Cerebellar nuclear complex (tissue), 1 donor: ENCODE data around the gene AP3S1.
"Not testable (repeated sequence)": the region's sequence is repeated elsewhere in the genome, so short reads cannot be mapped to it uniquely, and the experiment has no call there.

Experiments used
- DNase-seq, 2 experiments: peaks; one replicate each; lab custom pipeline; 2025; lab: John Stamatoyannopoulos, UW

Gene AP3S1

DNA sequence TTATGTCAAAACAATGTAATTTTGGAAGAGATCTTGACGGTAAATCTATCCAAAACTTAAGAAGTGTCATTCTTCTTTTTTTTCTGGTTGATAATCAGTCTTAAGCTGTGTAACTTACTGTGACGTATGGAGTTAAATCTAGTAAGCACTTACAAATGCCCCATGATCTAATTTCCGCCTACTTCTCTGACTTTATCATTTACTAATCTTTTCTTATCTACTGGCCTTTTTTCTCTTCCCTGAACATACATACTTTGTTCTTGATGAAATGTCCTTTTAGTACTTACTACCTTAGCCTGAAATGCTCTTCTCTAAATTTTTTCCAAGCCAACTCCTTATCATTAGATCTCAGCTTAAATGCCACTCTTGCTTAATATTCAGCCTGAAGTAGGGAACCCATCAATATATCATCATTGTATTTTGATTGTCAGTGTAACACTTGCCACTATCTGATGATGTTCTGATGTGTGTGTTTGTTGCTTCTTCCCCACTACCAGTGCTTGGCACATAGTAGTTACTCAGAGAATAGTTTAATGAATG is 27.6 kb downstream of the AP3S1 start:
- no peak for DNase-seq

DNA sequence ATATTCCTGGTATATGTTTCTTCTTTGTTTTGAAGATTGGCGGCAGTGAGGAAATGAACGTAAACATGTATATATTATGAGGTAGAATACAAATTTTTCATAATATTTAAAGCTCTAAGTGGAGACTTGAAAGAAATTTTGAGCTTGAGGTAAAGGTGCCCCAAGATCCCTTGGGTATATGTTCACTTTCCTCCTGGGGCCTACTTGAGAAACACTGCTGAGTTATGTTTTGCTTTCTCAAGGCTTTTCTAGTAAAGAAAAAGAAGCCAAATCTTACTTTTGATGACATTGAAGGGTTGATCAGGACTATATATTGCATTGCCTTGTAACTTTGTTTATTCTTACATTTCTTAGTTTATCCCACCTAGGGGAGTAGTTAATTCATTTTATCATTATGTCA is 30.7 kb downstream of the AP3S1 start:
- DNase-seq, result no peak

DNA sequence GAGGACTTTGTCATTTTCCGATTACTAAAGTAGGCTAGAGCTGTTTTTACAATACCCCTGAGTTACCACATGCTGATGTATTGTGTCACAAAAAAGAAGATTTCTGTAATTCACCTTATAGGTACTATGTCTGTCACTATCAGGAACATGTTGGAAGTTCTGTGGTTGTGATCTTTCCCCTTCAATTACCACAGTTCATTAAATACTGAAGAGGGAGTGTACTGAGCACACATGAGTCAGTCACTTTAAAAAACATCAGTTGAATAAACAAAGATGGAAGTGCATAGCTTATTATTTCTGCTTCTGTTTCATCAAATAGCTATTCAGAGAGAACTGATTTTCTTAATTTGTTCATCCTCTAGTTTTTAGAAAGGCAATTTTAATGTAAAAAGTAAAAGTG is 31.7 kb downstream of the AP3S1 start:
- no peak for DNase-seq

GRCh38 chr5:115875447-115875846 is 33.7 kb downstream of the AP3S1 start:
- no peak for DNase-seq

- not testable (repeated sequence) for DNase-seq
Measured at GRCh38 chr5:115877342-115877741, 35.6 kb downstream of the AP3S1 start.

- not testable (repeated sequence) for DNase-seq
Measured at GRCh38 chr5:115882434-115882833, 40.7 kb downstream of the AP3S1 start.

DNA sequence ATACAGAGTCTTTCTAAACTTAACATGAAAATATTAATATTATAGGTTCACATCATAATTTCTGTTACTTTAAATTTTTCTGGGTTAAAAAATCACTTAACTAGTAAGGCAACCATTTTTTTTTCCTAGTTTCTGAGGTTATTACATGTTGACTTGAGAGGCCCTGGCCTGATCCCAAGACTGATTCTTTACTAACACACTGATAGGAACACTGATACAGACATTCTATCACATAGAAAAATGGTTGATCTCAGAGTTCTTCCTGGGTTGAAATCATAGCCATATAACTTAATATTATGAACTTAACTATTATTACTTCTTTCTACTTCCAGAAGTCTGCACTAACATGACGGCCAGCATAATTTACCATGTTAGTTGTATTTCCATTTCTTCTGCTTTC is 43.0 kb downstream of the AP3S1 start:
- no peak for DNase-seq

- not testable (repeated sequence) for DNase-seq
Measured at GRCh38 chr5:115885208-115885607, 43.5 kb downstream of the AP3S1 start.

DNA sequence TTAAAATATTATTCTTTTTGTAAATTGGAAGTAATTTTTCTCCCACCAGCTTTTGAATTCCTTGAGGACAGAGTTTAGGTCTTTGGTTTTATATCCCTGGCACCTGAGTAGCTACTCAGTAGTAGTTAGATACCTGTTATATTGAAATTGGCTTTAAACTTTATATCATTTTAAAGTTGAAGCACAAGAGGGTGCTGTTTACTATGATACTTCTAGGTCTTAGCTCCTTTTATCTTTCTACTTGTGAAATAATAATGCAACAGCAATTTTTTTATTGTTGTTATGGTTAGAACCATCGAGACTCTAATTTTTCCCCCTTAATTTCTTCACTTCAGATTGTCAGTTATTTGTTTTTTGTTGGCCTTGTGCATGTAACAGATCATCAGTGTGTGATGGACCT is 46.3 kb downstream of the AP3S1 start:
- DNase-seq, result no peak

DNA sequence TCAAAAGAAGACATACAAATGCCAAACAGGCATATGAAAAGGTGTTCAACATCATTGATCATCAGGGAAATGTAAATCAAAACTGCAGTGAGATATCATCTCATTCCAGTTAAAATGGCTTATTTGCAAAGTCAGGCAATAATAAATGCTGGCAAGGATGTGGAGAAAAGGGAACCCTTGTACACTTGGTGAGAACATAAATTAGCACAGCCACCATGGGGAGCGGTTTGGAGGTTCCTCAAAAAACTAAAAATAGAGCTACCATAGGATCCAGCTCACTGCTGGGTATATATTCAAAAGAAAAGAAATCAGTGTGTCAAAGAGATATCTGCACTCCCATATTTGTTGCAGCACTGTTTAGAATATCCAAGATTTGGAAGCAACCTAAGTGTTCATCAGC is 50.3 kb downstream of the AP3S1 start:
- DNase-seq, result no peak

- DNase-seq, result no peak
Measured at GRCh38 chr5:115894342-115894741, 52.6 kb downstream of the AP3S1 start.

DNA sequence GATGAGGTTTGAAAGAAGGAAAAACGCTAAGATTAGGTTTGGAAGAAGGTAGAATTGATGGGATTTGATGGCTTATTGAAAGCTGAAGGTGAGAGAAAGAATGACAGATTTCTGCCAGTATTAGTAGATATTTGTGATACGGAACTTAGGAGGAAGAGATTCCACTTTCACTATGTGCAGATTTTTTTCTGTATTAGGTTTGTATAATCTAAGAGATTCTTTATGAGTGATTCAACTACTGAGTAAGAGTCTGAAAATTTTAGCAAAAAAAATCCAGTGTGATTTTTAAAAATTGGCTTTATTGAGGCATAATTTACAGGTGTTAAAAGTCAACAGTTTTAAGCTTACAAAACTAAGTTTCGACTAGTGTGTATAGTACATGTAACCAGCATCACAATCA is 54.1 kb downstream of the AP3S1 start:
- no peak for DNase-seq

GRCh38 chr5:115898656-115899055 is 56.9 kb downstream of the AP3S1 start:
- DNase-seq, result no peak

DNA sequence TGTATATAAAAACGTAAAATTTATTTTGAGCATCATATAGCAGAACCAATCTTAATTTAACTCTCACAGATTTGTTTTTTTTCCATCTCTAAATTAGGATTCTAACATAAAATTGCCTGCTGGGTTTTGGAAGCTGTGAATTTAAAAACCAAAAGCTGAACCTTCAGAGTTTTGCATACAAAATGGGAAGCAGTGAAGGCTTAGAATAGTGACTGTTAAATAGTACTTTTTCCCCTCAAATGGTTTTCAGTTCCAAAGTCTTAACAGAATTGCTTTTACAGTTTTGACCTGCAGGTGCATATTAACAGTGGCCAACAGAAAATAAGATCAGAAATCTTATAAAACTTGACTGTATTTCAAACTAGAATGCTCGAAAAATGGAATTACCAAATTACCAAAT is 65.4 kb downstream of the AP3S1 start:
- no peak for DNase-seq

DNA sequence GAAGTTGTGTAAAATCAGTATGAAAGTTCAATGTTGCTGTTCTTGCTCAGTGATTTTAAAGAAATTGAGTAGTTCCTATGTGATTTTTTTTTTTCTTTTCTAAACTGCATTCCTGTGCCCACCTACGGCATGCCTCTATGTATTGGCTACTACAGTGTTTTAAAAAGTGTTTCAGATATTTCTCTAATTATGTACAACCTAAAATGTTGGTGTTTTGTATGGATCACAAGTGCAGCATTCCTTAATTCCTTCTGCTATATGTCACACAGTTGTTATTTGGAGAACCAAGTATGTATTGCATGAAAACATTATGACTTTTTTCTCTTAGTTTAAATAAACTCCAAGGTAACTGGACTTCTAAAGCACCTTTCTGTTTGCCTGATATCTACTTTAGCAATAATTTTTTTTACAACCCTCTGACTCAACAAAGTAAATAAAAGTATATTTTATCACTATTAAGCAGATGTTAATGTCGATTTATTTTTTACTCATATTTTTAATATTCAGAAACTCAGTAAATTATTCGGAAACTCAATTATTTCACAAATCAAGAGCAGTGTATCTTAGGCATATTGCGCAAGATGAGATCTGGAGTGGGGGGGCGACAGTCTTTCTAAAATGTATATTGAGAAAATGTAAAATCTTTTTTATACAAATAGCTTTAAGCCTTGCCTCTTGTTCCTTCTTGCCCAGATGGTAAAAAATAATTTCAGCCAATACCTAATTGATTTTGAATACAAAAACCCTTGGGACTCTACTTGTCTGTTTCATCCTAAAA is 72.1 kb downstream of the AP3S1 start:
- not testable (repeated sequence) for DNase-seq

DNA sequence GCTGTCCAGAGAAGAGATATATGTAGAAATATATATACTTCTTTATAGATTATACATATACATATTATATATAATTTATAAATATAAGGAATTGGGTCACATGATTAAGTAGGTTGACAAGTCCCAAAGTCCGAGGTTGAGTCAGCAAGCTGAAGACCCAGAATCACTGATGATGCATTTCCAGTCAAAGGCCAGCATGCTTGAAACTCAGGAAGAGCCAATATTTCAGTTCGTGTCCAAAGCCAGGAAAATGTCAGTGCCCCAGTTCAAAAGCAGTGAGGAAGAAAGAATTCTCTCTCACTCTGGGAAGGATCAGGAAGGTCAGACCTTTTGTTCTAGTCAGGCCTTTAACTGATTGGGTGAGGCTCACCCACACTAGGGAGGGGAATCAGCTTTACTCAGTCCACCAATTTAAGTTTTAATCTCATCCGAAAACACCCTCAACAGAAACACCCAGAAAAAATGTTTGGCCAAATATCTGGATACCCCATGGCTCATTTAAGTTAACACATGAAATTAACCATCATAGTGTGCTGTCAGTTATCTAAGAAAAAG is 78.5 kb downstream of the AP3S1 start:
- no peak for DNase-seq

GRCh38 chr5:115928578-115929407 is 87.1 kb downstream of the AP3S1 start:
- not testable (repeated sequence) for DNase-seq

GRCh38 chr5:115930171-115930570 is 88.4 kb downstream of the AP3S1 start:
- DNase-seq, result not testable (repeated sequence)

- DNase-seq, result no peak
Measured at GRCh38 chr5:115930630-115931337, 89.0 kb downstream of the AP3S1 start.

- no peak for DNase-seq
Measured at GRCh38 chr5:115932991-115933390, 91.3 kb downstream of the AP3S1 start.

DNA sequence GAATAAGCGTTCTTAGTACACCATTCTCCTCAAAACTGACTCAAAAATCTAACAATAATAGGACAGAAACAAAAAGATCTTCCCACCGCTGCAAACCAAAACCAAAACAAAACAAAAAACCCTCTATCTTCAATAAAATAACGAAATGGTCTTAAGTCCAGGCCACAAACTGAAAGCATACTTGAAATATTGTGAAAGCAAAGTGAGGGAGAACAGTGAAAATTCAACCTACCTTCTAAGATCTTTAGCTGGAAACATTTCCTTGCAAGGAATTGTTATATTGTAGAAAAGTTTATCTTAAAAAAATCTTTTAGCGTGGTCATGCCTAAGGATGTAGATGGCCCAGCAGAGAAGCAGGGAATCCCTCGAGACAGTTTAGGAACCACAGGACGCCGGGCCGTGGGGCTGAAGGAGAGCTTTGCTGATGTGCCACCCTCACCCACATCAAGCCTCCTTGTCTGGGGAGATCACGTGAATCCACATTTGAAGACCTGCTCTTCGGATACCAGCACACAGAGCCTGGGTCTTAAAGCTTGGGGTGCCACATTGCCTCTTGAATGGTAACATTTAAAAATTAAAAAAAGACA is 92.7 kb downstream of the AP3S1 start:
- no peak for DNase-seq

GRCh38 chr5:115936031-115936430 is 94.3 kb downstream of the AP3S1 start:
- no peak for DNase-seq
